Psoas muscle (tissue), 8 donors: ENCODE data around the gene SSBP4. TPM values are rescaled to one million over a fixed set of nuclear protein-coding genes. Genes with fewer than 3 reads are reported as not detected.

Experiments
- ATAC-seq, 4 donors: fragments of 200-7000 bp; cut with Tn5 transposase; one replicate each; pipeline ENCODE4 v1.9.1; 2020; ENCODE audit warnings: moderate library complexity in 3 of 4, mild to moderate bottlenecking in 2 of 4
- DNase-seq, 2 donors: peaks; one replicate each; pipeline ENCODE4 v3.0.0-alpha.2; 2020
- H3K27ac ChIP-seq: fragments of 200-600 bp; one replicate; pipeline ENCODE4 v1.8.0; 2022
- H3K27me3 ChIP-seq, 3 donors: fragments of 200-600 bp in 1 of 3; one replicate each; pipeline versions ENCODE4 v1.6.1 to v1.8.0; 2013 to 2022; ENCODE audit warnings: low read length in 2 of 3, mild to moderate bottlenecking in 2 of 3, moderate library complexity in 1 of 3; ENCODE audit not compliant: insufficient read depth in 3 of 3
- H3K36me3 ChIP-seq, 2 donors: fragments of 200-600 bp in 1 of 2; one replicate each; pipeline versions ENCODE4 v1.6.1 to v1.8.0; 2013 to 2022; ENCODE audit warnings: low read depth in 1 of 2, mild to moderate bottlenecking in 1 of 2, moderate library complexity in 1 of 2; ENCODE audit not compliant: insufficient read depth in 1 of 2
- H3K4me1 ChIP-seq: fragments of 200-600 bp; one replicate; pipeline ENCODE4 v1.8.0; 2022
- H3K4me3 ChIP-seq: fragments of 200-600 bp; one replicate; pipeline ENCODE4 v1.8.0; 2022; ENCODE audit warnings: mild to moderate bottlenecking
- H3K9me3 ChIP-seq: fragments of 200-600 bp; one replicate; pipeline ENCODE4 v1.8.0; 2022
- CTCF ChIP-seq: fragments of 200-600 bp; IDR thresholded peaks from one replicate; pipeline ENCODE4 v1.8.0; 2022; ENCODE audit warnings: antibody characterized with exemption
- WGBS, 3 donors: extraction: QIAGEN DNeasy Blood & Tissue Kit; methylation state at CpG; one replicate each; pipeline versions ENCODE4 v1.1.6 to v1.1.7; 2013; 5-methylcytosine and 5-hydroxymethylcytosine counted together
- intact Hi-C, 2 donors: fragments of 100-400 bp; cut with DNase I; formaldehyde crosslinking; loops; one replicate each; pipeline versions ENCODE4 v1.11.0 to v1.14.2; 2022
- polyA plus RNA-seq, 3 donors: library from polyadenylated mRNA; stranded (reverse); fragments of 200-250 nt; gene quantifications; one replicate each; pipeline ENCODE4 v1.2.3, GENCODE V29; 2013
- total RNA-seq, 4 donors: library from RNA; stranded (reverse); fragmentation: NEBNext Ultra II Directional in 2 of 4; extraction: Animal tissue kit (Norgen Biotek cat#: 25700) in 2 of 4; gene quantifications; one replicate each; pipeline versions ENCODE4 v1.2.1 to v1.2.4, GENCODE V29; 2021 to 2023
- donor health status: healthy with polysubstance abuse.
- donor health status: DM: no; HTN: no; CAD: no; lungs with moderate emphysema.
- donor health status: Bipolar disorder and iron deficiency.
- donor health status: healthy.
- donor health status: DM: yes; HTN: yes; CAD: no.
- donor health status: DM: no; HTN: no; CAD: no.
- donor health status: DM: no; HTN: no; CAD: no.
- donor health status: DM: yes; HTN: yes; CAD: no.

SSBP4 gene
- total and polyA plus RNA-seq, 7 donors, result 25.8 to 46.1 (median 29.3) TPM

GRCh38 chr19:18389726-18390064 lies 29.5 kb upstream of the SSBP4 start:
- intact Hi-C loops, result loop anchor here (2.0 kb wide), 1 partner anchor 21 kb away; no protein-coding TSS in a partner anchor
- Histone ChIP-seq H3K4me1 (peaks cover 8% of the 10 kb centered on the region), H3K4me3 (no peak overlapping the region), H3K9me3 (no peaks in the 10 kb centered on the region), H3K27me3 (peaks cover 0 to 3% (median 3%) of the 10 kb centered on the region in 3 donors), H3K36me3 (no peaks in the 10 kb centered on the region), H3K27ac (no peak overlapping the region)
- ATAC-seq, result no peak
- no peak for TF ChIP-seq CTCF
- DNase-seq, result no peak

- WGBS, 3 donors, result 87 to 97% (median 95%) methylated on average over 6 of the region's 6 CpGs
- TF ChIP-seq CTCF, result no peak
- H3K4me1 ChIP-seq, result peaks cover 8% of the 10 kb centered on the region
- intact Hi-C loops, result no loop called here
- H3K36me3 ChIP-seq, result no peaks in the 10 kb centered on the region
- H3K9me3 ChIP-seq, result no peaks in the 10 kb centered on the region
- DNase-seq (no peak), ATAC-seq (no peak)
- no peak overlapping the region for H3K27ac ChIP-seq
- H3K27me3 ChIP-seq, result peaks cover 0 to 2% (median 0%) of the 10 kb centered on the region in 3 donors
- no peak overlapping the region for H3K4me3 ChIP-seq
Observed at GRCh38 chr19:18390065-18390907, 28.9 kb upstream of the SSBP4 start.

- intact Hi-C loops, result no loop called here
- no peak overlapping the region for H3K4me3 ChIP-seq
Observed at GRCh38 chr19:18391509-18392075, 27.6 kb upstream of the SSBP4 start.

GRCh38 chr19:18392417-18392816 lies 26.8 kb upstream of the SSBP4 start:
- Histone ChIP-seq H3K36me3 (no peaks in the 10 kb centered on the region), H3K4me3 (no peak overlapping the region), H3K4me1 (peaks cover 16% of the 10 kb centered on the region), H3K27ac (no peak overlapping the region), H3K27me3 (no peaks in the 10 kb centered on the region), H3K9me3 (no peaks in the 10 kb centered on the region)
- intact Hi-C loops, result no loop called here
- ATAC-seq (no peak), DNase-seq (no peak)
- TF ChIP-seq CTCF, result no peak
- 76 to 82% (median 78%) methylated on average over 11 of the region's 11 CpGs for WGBS, 3 donors

More at GRCh38 chr19:18391509-18392075, 27.6 kb upstream of the SSBP4 start:
- H3K27me3 ChIP-seq, result no peaks in the 10 kb centered on the region
- H3K27ac ChIP-seq, result no peak overlapping the region
- H3K36me3 ChIP-seq, result no peaks in the 10 kb centered on the region
- H3K9me3 ChIP-seq, result no peaks in the 10 kb centered on the region
- no peak for TF ChIP-seq CTCF
- 80 to 86% (median 84%) methylated on average over 8 to 9 of the region's 9 CpGs for WGBS, 3 donors
- ATAC-seq (no peak), DNase-seq (no peak)
- H3K4me1 ChIP-seq, result peaks cover 14% of the 10 kb centered on the region
